Endometrial microvascular endothelial cells (primary cell): ENCODE results near the gene TRRAP. TPM values are rescaled to one million over a fixed set of nuclear protein-coding genes. Genes with fewer than 3 reads are reported as not detected.

ENCODE experiments used
- in situ Hi-C: cut with HindIII; loops from 2 replicates; pipeline ENCODE4 v1.10.0; 2017; ENCODE audit warnings: low sequenced_read_pairs, low pct_unique_long_range_greater_than_20kb; ENCODE audit errors: inconsistent ontology term
- total RNA-seq: library from RNA; depleted of rRNA; stranded (reverse); fragments of >200 nt; gene quantifications from one replicate; pipeline ENCODE4 v1.2.3, GENCODE V29; 2015; ENCODE audit errors: inconsistent ontology term

The TRRAP gene
- total RNA-seq, 1 donor from 2014 or later, result 21.6 TPM

GRCh38 chr7:99012722-99013121, 134.4 kb downstream of the TRRAP start:
- in situ Hi-C loops, result no loop called here

- in situ Hi-C loops, result no loop called here
Observed at GRCh38 chr7:99013266-99014112, 135.2 kb downstream of the TRRAP start.

GRCh38 chr7:99014113-99014985, 136.0 kb downstream of the TRRAP start:
- in situ Hi-C loops, result no loop called here

GRCh38 chr7:99016196-99016595, 137.9 kb downstream of the TRRAP start:
- in situ Hi-C loops, result no loop called here

- in situ Hi-C loops, result no loop called here
Observed at GRCh38 chr7:99019523-99020412, 141.4 kb downstream of the TRRAP start.

GRCh38 chr7:99020413-99020715, 142.0 kb downstream of the TRRAP start:
- in situ Hi-C loops, result no loop called here

GRCh38 chr7:99021941-99022560, 143.7 kb downstream of the TRRAP start:
- in situ Hi-C loops, result no loop called here

- in situ Hi-C loops, result no loop called here
Observed at GRCh38 chr7:99024066-99024465, 145.7 kb downstream of the TRRAP start.

- in situ Hi-C loops, result no loop called here
Observed at GRCh38 chr7:99027241-99027640, 148.9 kb downstream of the TRRAP start.

GRCh38 chr7:99027841-99028240, 149.5 kb downstream of the TRRAP start:
- in situ Hi-C loops, result no loop called here

GRCh38 chr7:99028261-99028973, 150.1 kb downstream of the TRRAP start:
- in situ Hi-C loops, result no loop called here

- in situ Hi-C loops, result no loop called here
Observed at GRCh38 chr7:99029466-99030435, 151.4 kb downstream of the TRRAP start.

GRCh38 chr7:99030457-99030856, 152.1 kb downstream of the TRRAP start:
- in situ Hi-C loops, result no loop called here

- in situ Hi-C loops, result no loop called here
Observed at GRCh38 chr7:99030951-99031350, 152.6 kb downstream of the TRRAP start.

GRCh38 chr7:99031496-99031895, 153.2 kb downstream of the TRRAP start:
- in situ Hi-C loops, result no loop called here

- in situ Hi-C loops, result no loop called here
Observed at GRCh38 chr7:99032928-99033327, 154.6 kb downstream of the TRRAP start.

- in situ Hi-C loops, result no loop called here
Observed at GRCh38 chr7:99033765-99034164, 155.4 kb downstream of the TRRAP start.
